CD4-positive, alpha-beta T cell treated with Interleukin-21 for 1 hour (primary cell): ENCODE results near the gene EED.

Experiments
- DNase-seq: peaks from one replicate; pipeline ENCODE4 v3.0.0-alpha.2; 2020

The EED gene, protein sequence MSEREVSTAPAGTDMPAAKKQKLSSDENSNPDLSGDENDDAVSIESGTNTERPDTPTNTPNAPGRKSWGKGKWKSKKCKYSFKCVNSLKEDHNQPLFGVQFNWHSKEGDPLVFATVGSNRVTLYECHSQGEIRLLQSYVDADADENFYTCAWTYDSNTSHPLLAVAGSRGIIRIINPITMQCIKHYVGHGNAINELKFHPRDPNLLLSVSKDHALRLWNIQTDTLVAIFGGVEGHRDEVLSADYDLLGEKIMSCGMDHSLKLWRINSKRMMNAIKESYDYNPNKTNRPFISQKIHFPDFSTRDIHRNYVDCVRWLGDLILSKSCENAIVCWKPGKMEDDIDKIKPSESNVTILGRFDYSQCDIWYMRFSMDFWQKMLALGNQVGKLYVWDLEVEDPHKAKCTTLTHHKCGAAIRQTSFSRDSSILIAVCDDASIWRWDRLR

DNA sequence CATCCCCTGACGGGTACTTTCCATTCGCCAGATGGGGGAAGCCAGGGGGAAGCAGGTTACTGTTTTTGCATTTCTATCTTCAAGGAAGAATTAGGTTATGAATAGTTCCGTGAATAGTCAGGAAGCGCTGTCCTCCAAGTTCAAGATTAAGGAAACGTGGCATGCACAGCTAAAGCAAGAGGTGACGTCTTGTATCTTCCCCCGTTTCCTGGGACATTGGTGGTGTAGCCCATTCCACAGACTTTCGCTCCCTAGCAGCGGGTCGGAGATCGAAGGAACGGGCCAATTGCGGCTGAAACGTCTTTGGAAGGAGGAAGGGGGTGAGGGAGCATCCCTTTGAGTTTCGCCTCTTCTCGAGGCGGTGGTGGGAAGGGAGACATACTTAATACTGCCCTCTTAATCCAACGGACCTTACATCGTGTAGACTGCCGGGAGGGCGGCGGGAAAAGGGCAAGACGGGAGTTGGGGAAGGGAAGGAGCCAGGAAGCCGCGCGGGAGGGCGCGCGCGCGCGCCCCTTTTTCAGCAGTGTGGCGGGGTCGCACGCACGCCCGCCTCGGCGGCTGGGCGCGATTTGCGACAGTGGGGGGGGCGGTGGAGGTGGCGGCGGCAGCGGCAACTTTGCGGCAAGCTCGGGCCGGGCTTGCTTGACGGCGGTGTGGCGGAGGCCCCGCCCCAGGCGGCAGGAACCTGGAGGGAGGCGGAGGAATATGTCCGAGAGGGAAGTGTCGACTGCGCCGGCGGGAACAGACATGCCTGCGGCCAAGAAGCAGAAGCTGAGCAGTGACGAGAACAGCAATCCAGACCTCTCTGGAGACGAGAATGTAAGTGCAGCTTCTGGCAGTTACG, at the start of gene EED:
Gene EED (plus strand): TSS at position 232 of the 847 bp plus-strand sequence. CDS start 477 bp downstream, at position 709.
- peak; percentile 94 for DNase-seq

GRCh38 chr11:86194998-86195397, 49.6 kb upstream of the EED start:
- DNase-seq, result no peak

DNA sequence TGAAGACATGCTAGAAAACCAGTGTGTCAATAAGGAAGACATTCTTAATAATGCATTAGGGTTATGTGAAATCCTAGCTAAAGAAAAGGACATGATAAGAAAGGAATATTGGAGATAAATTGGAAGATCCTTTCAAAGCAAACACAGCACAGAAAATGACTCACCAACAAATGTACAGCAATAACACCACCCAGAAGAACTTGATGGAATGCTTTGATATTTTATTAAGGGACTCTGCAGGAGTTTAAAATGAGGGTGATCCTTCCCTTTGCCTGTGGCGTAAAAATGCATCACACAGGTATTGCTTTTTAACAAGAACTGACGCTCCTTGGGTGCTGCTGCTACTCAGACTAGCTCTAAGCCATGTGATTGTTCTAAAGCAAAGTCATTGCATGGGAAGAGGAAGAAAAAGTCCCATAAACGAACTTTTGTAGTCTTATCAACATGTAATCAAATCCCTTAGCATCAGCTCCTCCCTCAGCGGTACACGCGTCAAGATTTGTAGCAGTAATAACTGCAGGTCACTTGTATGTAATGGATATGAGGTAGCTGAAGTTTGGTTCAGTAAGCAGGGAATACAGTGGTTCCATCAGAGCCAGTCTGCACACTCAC, 48.4 kb upstream of the EED start:
- no peak for DNase-seq

GRCh38 chr11:86196913-86197312, 47.6 kb upstream of the EED start:
- no peak for DNase-seq

DNA sequence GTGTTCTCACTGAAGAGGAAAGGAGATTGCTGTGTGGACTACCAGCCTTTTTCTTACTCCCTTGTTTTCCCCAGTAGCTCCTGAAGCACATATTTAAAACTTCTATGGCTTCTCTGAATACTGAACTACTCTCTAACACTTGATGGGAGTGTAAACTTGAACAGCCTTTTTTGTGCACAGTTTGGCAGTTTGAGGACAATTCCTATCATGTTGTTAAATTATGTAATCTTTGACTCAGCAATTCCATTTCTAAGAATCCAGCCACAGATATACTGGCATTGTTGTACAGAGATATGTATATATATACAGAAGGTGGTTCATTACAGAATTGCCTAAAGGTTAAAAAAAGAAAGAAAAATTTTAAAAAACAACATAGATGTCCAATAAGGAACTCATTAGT, 47.1 kb upstream of the EED start:
- DNase-seq, result no peak

DNA sequence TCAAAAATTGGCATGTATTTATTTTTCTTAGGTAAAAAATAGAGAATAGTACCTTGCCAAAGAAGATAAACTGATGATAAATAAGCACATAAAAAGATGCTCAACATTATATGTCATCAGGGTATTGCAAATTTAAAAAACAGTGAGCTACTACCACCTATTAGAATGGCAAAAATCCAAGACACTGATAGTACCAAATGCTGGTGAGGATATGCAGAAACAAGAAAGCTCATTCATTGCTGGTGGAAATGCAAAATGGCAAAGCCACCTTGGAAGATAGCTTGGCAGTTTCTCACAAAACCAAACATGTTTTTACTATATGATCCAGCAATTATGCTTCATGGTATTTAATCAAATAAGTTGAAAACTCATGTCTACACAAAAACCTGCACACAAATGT, 46.4 kb upstream of the EED start:
- DNase-seq, result no peak

GRCh38 chr11:86199354-86199753, 45.2 kb upstream of the EED start:
- no peak for DNase-seq

GRCh38 chr11:86201371-86201884, 43.1 kb upstream of the EED start:
- DNase-seq, result no peak

DNA sequence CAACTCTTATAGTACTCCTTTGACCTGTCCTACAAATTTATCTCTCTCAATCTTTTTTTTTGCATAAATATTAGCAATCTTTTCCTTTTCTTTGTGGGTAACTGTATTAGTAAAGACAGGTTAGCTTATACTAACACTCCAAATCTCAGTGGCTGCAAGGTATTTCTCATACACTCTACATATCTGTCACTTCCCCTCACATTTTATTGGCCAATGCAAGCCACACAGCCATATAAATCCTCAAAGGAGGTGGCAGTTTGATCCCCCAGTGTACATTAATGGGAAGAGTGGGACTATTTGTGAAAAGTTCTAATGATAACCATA, 42.6 kb upstream of the EED start:
- DNase-seq, result peak; percentile 31

DNA sequence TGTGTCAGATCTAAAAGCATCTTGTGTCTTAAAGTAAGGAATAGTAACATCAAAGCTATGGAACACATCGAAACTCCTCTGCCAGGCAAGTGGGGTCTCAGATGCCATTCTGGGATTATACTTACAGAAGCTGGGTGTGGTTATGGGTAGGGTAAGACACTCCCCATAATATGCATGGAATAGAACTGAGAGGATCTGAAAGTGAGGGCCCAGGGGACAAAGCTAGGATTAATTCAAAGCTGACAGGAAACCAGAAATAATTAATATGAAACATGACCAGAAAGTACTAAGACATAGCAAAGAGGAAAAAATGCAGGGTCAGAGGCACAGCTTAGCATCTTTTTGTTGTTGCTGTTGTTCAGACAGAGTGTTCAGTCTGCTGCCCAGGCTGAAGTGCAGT, 40.2 kb upstream of the EED start:
- no peak for DNase-seq

GRCh38 chr11:86205421-86206336, 38.9 kb upstream of the EED start:
- DNase-seq, result no peak

DNA sequence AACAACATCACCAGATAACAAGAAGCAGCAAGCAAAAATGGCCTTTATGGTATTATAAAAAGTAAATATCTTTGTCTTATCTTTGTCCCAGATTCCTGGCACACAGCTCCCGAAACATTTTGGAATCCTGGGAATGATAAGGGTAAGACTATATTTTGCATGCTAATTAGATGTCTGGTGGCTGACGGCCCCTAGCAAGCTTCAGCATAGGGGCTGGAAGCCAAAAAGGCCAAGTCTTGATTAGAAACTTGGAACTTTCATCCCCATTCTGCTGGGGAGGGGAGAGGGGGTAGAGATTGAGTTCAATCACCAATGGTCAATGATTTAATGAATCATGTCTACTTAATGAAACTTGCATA, 38.2 kb upstream of the EED start:
- no peak for DNase-seq

DNA sequence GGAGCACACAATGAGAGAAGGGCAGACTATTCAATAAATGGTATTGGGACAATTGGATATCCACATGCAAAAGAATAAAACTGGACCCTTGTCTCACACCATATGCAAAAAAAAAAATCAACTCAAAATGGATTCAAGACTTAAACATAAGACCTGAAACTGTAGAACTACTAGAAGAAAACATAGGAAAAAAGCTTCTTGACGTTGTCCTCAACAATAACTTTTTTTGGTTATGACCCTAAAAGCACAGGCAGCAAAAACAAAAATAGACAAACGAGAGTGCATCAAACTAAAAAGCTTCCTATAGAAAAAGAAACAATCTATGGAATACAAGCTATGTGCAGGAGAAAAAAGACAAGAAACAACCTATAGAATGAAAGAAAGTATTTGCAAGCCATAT, 37.1 kb upstream of the EED start:
- no peak for DNase-seq

- no peak for DNase-seq
These were observed 36.0 kb upstream of the EED start for GRCh38 chr11:86208572-86208971.

GRCh38 chr11:86209806-86210657, 34.5 kb upstream of the EED start:
- DNase-seq, result no peak

DNA sequence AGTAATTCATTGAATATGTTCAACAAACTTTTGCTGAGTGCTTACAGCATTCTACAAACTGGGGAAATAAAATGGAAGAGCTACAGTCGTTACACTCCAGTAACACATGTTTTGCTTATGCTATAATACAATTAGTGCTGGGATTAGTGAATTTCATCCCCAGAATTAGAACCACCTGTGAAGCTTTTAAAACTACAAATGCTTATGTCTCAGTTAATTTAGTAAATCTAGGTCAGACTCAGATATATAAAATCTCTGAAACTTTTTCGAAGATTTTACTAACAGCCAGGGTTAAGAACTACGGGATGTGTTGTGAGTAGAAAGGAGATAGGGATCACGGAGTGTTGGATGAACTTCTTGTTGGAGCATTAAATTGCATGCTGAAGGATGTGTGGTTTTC, 33.7 kb upstream of the EED start:
- no peak for DNase-seq

DNA sequence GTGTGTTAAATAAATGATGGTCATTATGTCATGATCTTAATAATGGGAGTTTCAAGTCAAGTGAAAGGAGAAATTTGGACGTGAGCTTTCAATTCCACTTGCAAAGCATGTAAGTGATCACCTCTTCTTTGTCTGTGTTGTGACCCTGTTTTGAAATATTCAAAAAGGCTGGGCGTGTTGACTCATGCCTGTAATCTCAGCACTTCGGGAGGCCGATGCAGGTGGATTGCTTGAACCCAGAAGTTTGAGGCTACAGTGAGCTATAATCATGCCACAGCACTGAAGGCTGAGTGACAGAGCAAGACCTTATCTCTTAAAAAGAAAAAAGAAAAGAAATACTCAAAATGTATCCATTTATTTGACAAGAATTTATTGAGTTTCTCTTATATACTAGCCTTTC, 32.9 kb upstream of the EED start:
- DNase-seq, result no peak

GRCh38 chr11:86212019-86212611, 32.4 kb upstream of the EED start:
- no peak for DNase-seq

DNA sequence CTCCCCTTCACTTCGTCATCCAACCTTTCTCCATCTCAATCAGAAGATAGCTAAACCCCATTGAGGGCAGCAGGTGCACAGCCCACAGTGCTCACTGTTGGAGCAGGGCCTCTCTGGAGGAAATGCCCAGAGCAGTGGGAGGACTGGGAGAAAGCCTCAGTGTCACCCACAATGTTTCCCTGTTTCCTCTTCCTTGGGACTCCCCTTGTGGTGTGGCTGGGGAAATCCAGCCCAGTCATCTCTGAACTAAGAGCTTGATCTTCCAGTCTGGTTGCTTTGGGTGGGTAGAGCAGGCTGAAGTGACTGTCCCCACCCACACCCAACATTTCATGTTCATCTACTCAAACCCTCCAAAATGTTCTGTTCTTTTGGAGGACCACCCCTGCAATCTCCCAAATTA, 29.8 kb upstream of the EED start:
- peak; percentile 17 for DNase-seq

DNA sequence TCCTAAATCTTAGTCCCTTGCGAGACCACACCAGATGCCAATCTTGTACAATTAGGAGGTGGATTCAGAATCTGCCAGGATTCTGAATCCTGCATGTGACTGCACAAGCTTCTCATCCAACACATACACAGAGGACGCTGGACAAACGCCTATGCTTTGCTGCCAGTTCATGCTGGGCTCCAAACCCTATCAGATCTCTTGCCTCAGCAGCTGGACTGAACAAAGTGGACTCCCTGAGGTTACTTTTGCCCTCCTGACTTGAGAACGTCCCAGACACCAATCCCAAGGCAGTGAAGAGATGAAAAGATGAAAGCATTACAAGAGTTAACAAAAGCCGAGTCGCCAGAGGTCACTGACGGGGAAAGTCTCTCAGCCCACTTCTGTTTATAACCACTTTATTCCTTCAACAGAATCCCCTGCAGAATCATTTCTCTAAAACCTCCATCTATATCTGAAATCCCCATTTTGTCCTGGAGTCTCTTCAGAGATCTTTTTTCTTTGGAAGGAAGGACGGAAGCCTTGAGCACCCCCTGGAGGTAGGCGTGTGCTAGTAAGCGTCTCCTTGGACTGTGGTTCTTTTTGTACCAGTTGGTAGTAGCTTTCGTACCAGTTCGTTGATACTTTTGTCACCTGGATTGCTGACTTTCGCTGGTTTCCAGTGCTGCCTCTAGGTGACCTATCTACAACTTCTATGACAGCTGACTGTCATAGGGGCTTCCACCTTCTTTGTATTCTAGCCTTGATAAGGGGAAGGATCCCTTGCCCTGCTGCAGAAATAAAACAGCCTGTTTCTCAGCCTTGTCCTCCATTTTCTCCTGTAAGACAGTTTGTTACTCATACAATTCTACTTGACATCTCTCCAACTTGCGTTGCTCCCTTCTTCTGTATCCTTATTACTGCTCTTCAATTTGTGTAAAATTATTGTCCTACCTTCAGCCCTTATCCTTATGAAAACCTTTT, 26.1 kb upstream of the EED start:
- peak; percentile 68 for DNase-seq
